ENCODE results near the gene SLC10A2.

- TF ChIP-seq, protein P1, sequence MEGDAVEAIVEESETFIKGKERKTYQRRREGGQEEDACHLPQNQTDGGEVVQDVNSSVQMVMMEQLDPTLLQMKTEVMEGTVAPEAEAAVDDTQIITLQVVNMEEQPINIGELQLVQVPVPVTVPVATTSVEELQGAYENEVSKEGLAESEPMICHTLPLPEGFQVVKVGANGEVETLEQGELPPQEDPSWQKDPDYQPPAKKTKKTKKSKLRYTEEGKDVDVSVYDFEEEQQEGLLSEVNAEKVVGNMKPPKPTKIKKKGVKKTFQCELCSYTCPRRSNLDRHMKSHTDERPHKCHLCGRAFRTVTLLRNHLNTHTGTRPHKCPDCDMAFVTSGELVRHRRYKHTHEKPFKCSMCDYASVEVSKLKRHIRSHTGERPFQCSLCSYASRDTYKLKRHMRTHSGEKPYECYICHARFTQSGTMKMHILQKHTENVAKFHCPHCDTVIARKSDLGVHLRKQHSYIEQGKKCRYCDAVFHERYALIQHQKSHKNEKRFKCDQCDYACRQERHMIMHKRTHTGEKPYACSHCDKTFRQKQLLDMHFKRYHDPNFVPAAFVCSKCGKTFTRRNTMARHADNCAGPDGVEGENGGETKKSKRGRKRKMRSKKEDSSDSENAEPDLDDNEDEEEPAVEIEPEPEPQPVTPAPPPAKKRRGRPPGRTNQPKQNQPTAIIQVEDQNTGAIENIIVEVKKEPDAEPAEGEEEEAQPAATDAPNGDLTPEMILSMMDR (IDR thresholded peaks at IDR 0.05; ENCODE audit: low read length), result no peak
- TF ChIP-seq EZH2 (IDR thresholded peaks at IDR 0.05; ENCODE audit: borderline replicate concordance, low read length), result no peak
These were observed 43.9 kb downstream of the SLC10A2 start for GRCh38 chr13:103022336-103022735.
